SK-N-SH (cell line): ENCODE data around the gene HERC5. TPM values are rescaled to one million over a fixed set of nuclear protein-coding genes. Genes with fewer than 3 reads are reported as not detected.
A peak's percentile ranks its signal among the peaks of the same experiment; 100 is the strongest.

Experiments used
- CTCF ChIA-PET: fragments of 300-600, 350-600 bp; formaldehyde crosslinking; extraction: SDS; loops from one replicate; lab custom pipeline; 2021; lab: Yijun Ruan, JAX
- POLR2A ChIA-PET: fragments of 350-600 bp; sonication (Branson Sonifier 250); formaldehyde crosslinking; extraction: SDS; loops from one replicate; lab custom pipeline; 2020; ENCODE audit warnings: antibody characterized with exemption, inconsistent platforms; lab: Yijun Ruan, JAX
- DNase-seq: peaks from one replicate; pipeline ENCODE4 v3.0.0; 2012
- H2AFZ ChIP-seq: fragments of 200-600 bp; sonication (generic); 2 replicates; pipeline ENCODE4 v1.8.1; 2016; ENCODE audit warnings: antibody characterized with exemption, mild to moderate bottlenecking, low read depth
- H3F3A ChIP-seq: fragments of 200-600 bp; sonication (generic); replicated peaks from 2 replicates; pipeline ENCODE3; 2016; ENCODE audit warnings: antibody characterized with exemption, mild to moderate bottlenecking; ENCODE audit not compliant: insufficient read depth
- H3K27ac ChIP-seq, 2 experiments: fragments of 200-500 bp in 1 of 2; fragments of 200-600 bp in 1 of 2; sonication (Bioruptor generic) in 1 of 2; sonication (generic), shearing (Covaris generic) in 1 of 2; 2 replicates each; pipeline versions ENCODE4 v1.5.1 to v1.6.1; 2014 to 2016; ENCODE audit warnings: low read depth in 2 of 2, inconsistent platforms in 1 of 2, low read length in 1 of 2, mild to moderate bottlenecking in 1 of 2, mixed read lengths in 1 of 2
- H3K27me3 ChIP-seq: fragments of 200-600 bp; sonication (generic), shearing (Covaris generic); 2 replicates; pipeline ENCODE4 v1.6.1; 2016; ENCODE audit warnings: mixed run types; ENCODE audit not compliant: insufficient read depth
- H3K36me3 ChIP-seq, 2 experiments: fragments of 200-500 bp in 1 of 2; fragments of 200-600 bp in 1 of 2; sonication (Bioruptor generic) in 1 of 2; sonication (generic) in 1 of 2; replicated peaks in 1 of 2; 2 replicates each; pipeline versions ENCODE3 to v1.5.1; 2014 to 2016; ENCODE audit warnings: low read length in 1 of 2, mild to moderate bottlenecking in 1 of 2; ENCODE audit not compliant: insufficient read depth in 2 of 2, control insufficient read depth in 1 of 2
- H3K4me1 ChIP-seq, 2 experiments: fragments of 200-500 bp in 1 of 2; fragments of 200-600 bp in 1 of 2; sonication (Bioruptor generic) in 1 of 2; sonication (generic), shearing (Covaris generic) in 1 of 2; 2 replicates each; pipeline versions ENCODE4 v1.5.1 to v1.6.1; 2014 to 2016; ENCODE audit warnings: low read depth in 1 of 2, low read length in 1 of 2, mixed run types in 1 of 2; ENCODE audit not compliant: insufficient read depth in 2 of 2, control insufficient read depth in 1 of 2
- H3K4me2 ChIP-seq: fragments of 200-600 bp; sonication (generic), shearing (Covaris generic); 2 replicates; pipeline ENCODE4 v1.6.1; 2017; ENCODE audit warnings: mixed run types
- H3K4me3 ChIP-seq, 2 experiments: fragments of 200-500 bp in 1 of 2; fragments of 200-600 bp in 1 of 2; sonication (Bioruptor generic) in 1 of 2; sonication (generic), shearing (Covaris generic) in 1 of 2; 2 replicates each; pipeline versions ENCODE4 v1.5.1 to v1.8.1; 2014 to 2016; ENCODE audit warnings: low read depth in 2 of 2, inconsistent platforms in 1 of 2, low read length in 1 of 2, mild to moderate bottlenecking in 1 of 2, mixed read lengths in 1 of 2, moderate library complexity in 1 of 2
- H3K79me2 ChIP-seq: fragments of 200-600 bp; sonication (generic); 2 replicates; pipeline ENCODE4 v1.8.1; 2017; ENCODE audit warnings: mild to moderate bottlenecking; ENCODE audit not compliant: insufficient read depth
- H3K9ac ChIP-seq: fragments of 200-600 bp; sonication (generic); 2 replicates; pipeline ENCODE4 v1.6.1; 2017; ENCODE audit warnings: mixed run types
- H3K9me2 ChIP-seq: fragments of 200-600 bp; sonication (generic); 2 replicates; pipeline ENCODE4 v1.6.1; 2017; ENCODE audit warnings: mixed run types
- H3K9me3 ChIP-seq: fragments of 200-600 bp; sonication (generic); 2 replicates; pipeline ENCODE4 v1.6.1; 2017; ENCODE audit warnings: mixed run types, mild to moderate bottlenecking, moderate library complexity
- H4K20me1 ChIP-seq: fragments of 200-600 bp; sonication (generic); 2 replicates; pipeline ENCODE4 v1.6.1; 2017; ENCODE audit warnings: mild to moderate bottlenecking, mixed run types; ENCODE audit not compliant: insufficient read depth
- ELF1 ChIP-seq: IDR thresholded peaks from 2 replicates; pipeline ENCODE4 v1.4.0; 2012
- EZH2phosphoT487 ChIP-seq: fragments of 200-600 bp; sonication (generic); IDR thresholded peaks from 2 replicates; pipeline ENCODE4 v1.6.1; 2017; ENCODE audit warnings: low read depth, mixed run types, mild to moderate bottlenecking, antibody characterized with exemption, moderate library complexity, borderline replicate concordance
- FOSL2 ChIP-seq: IDR thresholded peaks from 2 replicates; pipeline ENCODE4 v1.4.0; 2012; ENCODE audit warnings: low read depth, mild to moderate bottlenecking, moderate library complexity, borderline replicate concordance
- FOXJ3 ChIP-seq: sonication (generic); formaldehyde crosslinking; IDR thresholded peaks from 2 replicates; pipeline ENCODE4 v1.5.1; 2020; ENCODE audit warnings: mild to moderate bottlenecking, missing genetic modification reagents
- FOXM1 ChIP-seq: IDR thresholded peaks from 2 replicates; pipeline ENCODE4 v1.4.0; 2012; ENCODE audit warnings: low read depth, mild to moderate bottlenecking
- GABPA ChIP-seq: IDR thresholded peaks from 2 replicates; pipeline ENCODE4 v1.4.0; 2012; ENCODE audit warnings: low read depth, mild to moderate bottlenecking
- GATA2 ChIP-seq: sonication (generic); formaldehyde crosslinking; IDR thresholded peaks from 2 replicates; pipeline ENCODE4 v1.5.0; 2020; ENCODE audit warnings: mild to moderate bottlenecking, missing genetic modification reagents
- JUND ChIP-seq: IDR thresholded peaks from 2 replicates; pipeline ENCODE4 v1.4.0; 2012
- NFIC ChIP-seq: IDR thresholded peaks from 2 replicates; pipeline ENCODE4 v1.4.0; 2012; ENCODE audit warnings: borderline replicate concordance
- NRF1 ChIP-seq: IDR thresholded peaks from 2 replicates; pipeline ENCODE4 v1.6.1; 2012; ENCODE audit warnings: low read depth, mild to moderate bottlenecking, low read length
- RAD21 ChIP-seq: IDR thresholded peaks from 2 replicates; pipeline ENCODE4 v1.6.1; 2012; ENCODE audit warnings: mild to moderate bottlenecking, low read length
- RCOR1 ChIP-seq: fragments of 150-350 bp; IDR thresholded peaks from 2 replicates; pipeline ENCODE4 v1.6.1; 2017; ENCODE audit warnings: antibody characterized with exemption, low read length
- RFX5 ChIP-seq: IDR thresholded peaks from 2 replicates; pipeline ENCODE4 v1.6.1; 2012; ENCODE audit warnings: mild to moderate bottlenecking, improper control_type of control experiment, low read length
- RXRA ChIP-seq: IDR thresholded peaks from 2 replicates; pipeline ENCODE4 v1.4.0; 2012; ENCODE audit warnings: low read depth, mild to moderate bottlenecking, borderline replicate concordance
- SMC3 ChIP-seq: IDR thresholded peaks from 2 replicates; pipeline ENCODE4 v1.6.1; 2012; ENCODE audit warnings: low read depth, low read length, improper control_type of control experiment
- TCF12 ChIP-seq: IDR thresholded peaks from 2 replicates; pipeline ENCODE4 v1.4.0; 2012
- YY1 ChIP-seq: IDR thresholded peaks from 2 replicates; pipeline ENCODE4 v1.4.0; 2012; ENCODE audit warnings: low read depth, mild to moderate bottlenecking
- WGBS: methylation state at CpG from one replicate; pipeline ENCODE4 v1.1.6; 2017; ENCODE audit warnings: low lambda C conversion rate; 5-methylcytosine and 5-hydroxymethylcytosine counted together
- polyA plus RNA-seq, 3 experiments: library from polyadenylated mRNA; depleted of rRNA; stranded (reverse); fragments of >200 nt; gene quantifications; 2 replicates each; pipeline ENCODE4 v1.2.3, GENCODE V29; 2012
- TF ChIP-seq, protein P1 (sequence below): IDR thresholded peaks from 2 replicates; pipeline ENCODE4; 2012
- TF ChIP-seq, protein P2 (sequence below): fragments of 150-350 bp; IDR thresholded peaks from 2 replicates; pipeline ENCODE4 v1.6.1; 2016; ENCODE audit warnings: mild to moderate bottlenecking, low read depth, low read length
- TF ChIP-seq, protein P3 (sequence below): IDR thresholded peaks from 2 replicates; pipeline ENCODE4 v1.4.0; 2012; ENCODE audit warnings: low read depth, borderline replicate concordance
- TF ChIP-seq, protein P4 (sequence below): fragments of 200-600 bp; sonication (generic); IDR thresholded peaks from 2 replicates; pipeline ENCODE4 v1.6.1; 2017; ENCODE audit warnings: antibody characterized with exemption, mild to moderate bottlenecking, moderate library complexity

The HERC5 gene
- polyA plus RNA-seq, 1 of the 3 experiments (the other 2 are of a cell fraction): 0.15 TPM

DNA sequence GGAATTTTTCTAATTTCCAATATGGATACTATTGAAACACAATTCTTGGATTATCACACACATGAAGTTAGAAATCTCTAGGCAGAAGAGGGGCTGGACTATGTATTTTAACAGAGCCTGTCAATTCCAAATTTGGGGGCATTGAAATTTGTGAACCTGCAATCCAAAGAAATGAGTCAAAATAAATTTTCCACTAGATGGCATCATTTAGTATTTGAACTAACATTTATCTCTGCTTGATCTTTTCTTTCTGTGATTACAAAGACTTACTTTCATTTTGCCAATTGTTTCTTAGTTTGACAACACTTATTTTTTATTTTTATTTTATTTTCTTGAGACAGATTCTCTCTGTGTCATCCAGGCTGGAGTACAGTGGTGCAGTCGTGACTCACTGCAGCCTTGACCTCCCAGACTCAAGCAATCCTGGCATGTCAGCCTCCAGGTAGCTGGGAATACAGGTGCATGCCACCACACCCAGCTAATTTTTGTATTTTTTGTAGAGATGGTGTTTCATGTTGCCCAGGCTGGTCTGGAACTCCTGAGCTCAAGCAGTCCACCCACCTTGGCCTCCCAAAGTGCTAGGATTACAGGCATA is 69.4 kb downstream of the HERC5 start:
- peaks cover 4 to 5% of the 10 kb centered on the region in 2 experiments for H3K36me3 ChIP-seq
- no peak overlapping the region for H2AFZ ChIP-seq
- TF ChIP-seq FOSL2: peak; percentile 7; the same call in 1 of the 2 replicates
- TF ChIP-seq RFX5: no peak
- no peak for TF ChIP-seq EZH2phosphoT487
- TF ChIP-seq, protein P1, sequence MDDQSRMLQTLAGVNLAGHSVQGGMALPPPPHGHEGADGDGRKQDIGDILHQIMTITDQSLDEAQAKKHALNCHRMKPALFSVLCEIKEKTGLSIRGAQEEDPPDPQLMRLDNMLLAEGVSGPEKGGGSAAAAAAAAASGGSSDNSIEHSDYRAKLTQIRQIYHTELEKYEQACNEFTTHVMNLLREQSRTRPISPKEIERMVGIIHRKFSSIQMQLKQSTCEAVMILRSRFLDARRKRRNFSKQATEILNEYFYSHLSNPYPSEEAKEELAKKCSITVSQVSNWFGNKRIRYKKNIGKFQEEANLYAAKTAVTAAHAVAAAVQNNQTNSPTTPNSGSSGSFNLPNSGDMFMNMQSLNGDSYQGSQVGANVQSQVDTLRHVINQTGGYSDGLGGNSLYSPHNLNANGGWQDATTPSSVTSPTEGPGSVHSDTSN: no peak
- TF ChIP-seq, protein P2, sequence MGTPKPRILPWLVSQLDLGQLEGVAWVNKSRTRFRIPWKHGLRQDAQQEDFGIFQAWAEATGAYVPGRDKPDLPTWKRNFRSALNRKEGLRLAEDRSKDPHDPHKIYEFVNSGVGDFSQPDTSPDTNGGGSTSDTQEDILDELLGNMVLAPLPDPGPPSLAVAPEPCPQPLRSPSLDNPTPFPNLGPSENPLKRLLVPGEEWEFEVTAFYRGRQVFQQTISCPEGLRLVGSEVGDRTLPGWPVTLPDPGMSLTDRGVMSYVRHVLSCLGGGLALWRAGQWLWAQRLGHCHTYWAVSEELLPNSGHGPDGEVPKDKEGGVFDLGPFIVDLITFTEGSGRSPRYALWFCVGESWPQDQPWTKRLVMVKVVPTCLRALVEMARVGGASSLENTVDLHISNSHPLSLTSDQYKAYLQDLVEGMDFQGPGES: no peak
- no peak for TF ChIP-seq FOXJ3 (CRISPR knock-in tag)
- no peak for TF ChIP-seq YY1
- TF ChIP-seq RCOR1: no peak
- TF ChIP-seq, protein P3, sequence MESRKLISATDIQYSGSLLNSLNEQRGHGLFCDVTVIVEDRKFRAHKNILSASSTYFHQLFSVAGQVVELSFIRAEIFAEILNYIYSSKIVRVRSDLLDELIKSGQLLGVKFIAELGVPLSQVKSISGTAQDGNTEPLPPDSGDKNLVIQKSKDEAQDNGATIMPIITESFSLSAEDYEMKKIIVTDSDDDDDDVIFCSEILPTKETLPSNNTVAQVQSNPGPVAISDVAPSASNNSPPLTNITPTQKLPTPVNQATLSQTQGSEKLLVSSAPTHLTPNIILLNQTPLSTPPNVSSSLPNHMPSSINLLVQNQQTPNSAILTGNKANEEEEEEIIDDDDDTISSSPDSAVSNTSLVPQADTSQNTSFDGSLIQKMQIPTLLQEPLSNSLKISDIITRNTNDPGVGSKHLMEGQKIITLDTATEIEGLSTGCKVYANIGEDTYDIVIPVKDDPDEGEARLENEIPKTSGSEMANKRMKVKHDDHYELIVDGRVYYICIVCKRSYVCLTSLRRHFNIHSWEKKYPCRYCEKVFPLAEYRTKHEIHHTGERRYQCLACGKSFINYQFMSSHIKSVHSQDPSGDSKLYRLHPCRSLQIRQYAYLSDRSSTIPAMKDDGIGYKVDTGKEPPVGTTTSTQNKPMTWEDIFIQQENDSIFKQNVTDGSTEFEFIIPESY: no peak
- TF ChIP-seq GATA2 (CRISPR knock-in tag): peak; percentile 49
- TF ChIP-seq NRF1: no peak
- no peak for TF ChIP-seq TCF12
- no peak for TF ChIP-seq RXRA
- TF ChIP-seq ELF1: no peak
- TF ChIP-seq FOXM1: no peak
- TF ChIP-seq, protein P4, sequence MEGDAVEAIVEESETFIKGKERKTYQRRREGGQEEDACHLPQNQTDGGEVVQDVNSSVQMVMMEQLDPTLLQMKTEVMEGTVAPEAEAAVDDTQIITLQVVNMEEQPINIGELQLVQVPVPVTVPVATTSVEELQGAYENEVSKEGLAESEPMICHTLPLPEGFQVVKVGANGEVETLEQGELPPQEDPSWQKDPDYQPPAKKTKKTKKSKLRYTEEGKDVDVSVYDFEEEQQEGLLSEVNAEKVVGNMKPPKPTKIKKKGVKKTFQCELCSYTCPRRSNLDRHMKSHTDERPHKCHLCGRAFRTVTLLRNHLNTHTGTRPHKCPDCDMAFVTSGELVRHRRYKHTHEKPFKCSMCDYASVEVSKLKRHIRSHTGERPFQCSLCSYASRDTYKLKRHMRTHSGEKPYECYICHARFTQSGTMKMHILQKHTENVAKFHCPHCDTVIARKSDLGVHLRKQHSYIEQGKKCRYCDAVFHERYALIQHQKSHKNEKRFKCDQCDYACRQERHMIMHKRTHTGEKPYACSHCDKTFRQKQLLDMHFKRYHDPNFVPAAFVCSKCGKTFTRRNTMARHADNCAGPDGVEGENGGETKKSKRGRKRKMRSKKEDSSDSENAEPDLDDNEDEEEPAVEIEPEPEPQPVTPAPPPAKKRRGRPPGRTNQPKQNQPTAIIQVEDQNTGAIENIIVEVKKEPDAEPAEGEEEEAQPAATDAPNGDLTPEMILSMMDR: peak; percentile 51
- TF ChIP-seq GABPA: no peak
- no peak for TF ChIP-seq JUND
- TF ChIP-seq RAD21: peak; percentile 49
- no peak for TF ChIP-seq NFIC
- peak; percentile 19; the same call in 1 of the 2 replicates for TF ChIP-seq SMC3
- no peaks in the 10 kb centered on the region for H3K27me3 ChIP-seq
- no peak overlapping the region for H3K4me3 ChIP-seq
- peak overlapping the region; percentile 54; the same call in 1 of the 2 replicates for H3K4me2 ChIP-seq
- H3K27ac ChIP-seq: peak overlapping the region in 1 of 2 experiments; percentile 97; a peak in 1 of 4 replicates
- ChIA-PET POLR2A (no interaction called here), CTCF (interaction anchor here (0.6 to 3.2 kb wide), 13 partner anchors 8 to 497 kb away, joined by 3 to 26 read pairs (median 5); partner anchors contain the start of gene HERC3)
- H3F3A ChIP-seq: peaks cover 13% of the 10 kb centered on the region
- peaks cover 0 to 13% of the 10 kb centered on the region in 2 experiments; a peak in 2 of 4 replicates for H3K4me1 ChIP-seq
- H3K79me2 ChIP-seq: peaks cover 82% of the 10 kb centered on the region
- 69% methylated on average over 1 of the region's 1 CpG for WGBS
- no peaks in the 10 kb centered on the region for H3K9me2 ChIP-seq
- H3K9me3 ChIP-seq: no peaks in the 10 kb centered on the region
- peak; percentile 18 for DNase-seq
- H4K20me1 ChIP-seq: peaks cover 10% of the 10 kb centered on the region; the same call in 1 of the 2 replicates
- no peak overlapping the region for H3K9ac ChIP-seq
